ENCODE results near the gene MORF4L1.
"Not testable (repeated sequence)": the region's sequence is repeated elsewhere in the genome, so short reads cannot be mapped to it uniquely, and the experiment has no call there.

The MORF4L1 gene

GRCh38 chr15:78859971-78860719 lies 12.5 kb upstream of the MORF4L1 start:
- DNase-seq (ENCODE audit: low read depth): peak; percentile 83

GRCh38 chr15:78865585-78865984 lies 7.1 kb upstream of the MORF4L1 start:
- not testable (repeated sequence) for DNase-seq (ENCODE audit: low read depth)

GRCh38 chr15:78866031-78866430 lies 6.7 kb upstream of the MORF4L1 start:
- not testable (repeated sequence) for DNase-seq (ENCODE audit: low read depth)

GRCh38 chr15:78866803-78867202 lies 5.9 kb upstream of the MORF4L1 start:
- no peak for DNase-seq (ENCODE audit: low read depth)

- no peak for DNase-seq (ENCODE audit: low read depth)
Observed at GRCh38 chr15:78868366-78868765, 4.3 kb upstream of the MORF4L1 start.

GRCh38 chr15:78871483-78872127 lies 1.1 kb upstream of the MORF4L1 start:
- not testable (repeated sequence) for DNase-seq (ENCODE audit: low read depth)

- DNase-seq (ENCODE audit: low read depth): peak; percentile 90
Observed at GRCh38 chr15:78872972-78873792, 492 bp downstream of the MORF4L1 start.

GRCh38 chr15:78873793-78874765 lies 1.4 kb downstream of the MORF4L1 start:
- DNase-seq (ENCODE audit: low read depth): no peak

GRCh38 chr15:78875107-78875914 lies 2.6 kb downstream of the MORF4L1 start:
- peak; percentile 21 for DNase-seq (ENCODE audit: low read depth)

GRCh38 chr15:78876954-78877353 lies 4.3 kb downstream of the MORF4L1 start:
- not testable (repeated sequence) for DNase-seq (ENCODE audit: low read depth)

- DNase-seq (ENCODE audit: low read depth): peak; percentile 80
Observed at GRCh38 chr15:78878356-78878755, 5.7 kb downstream of the MORF4L1 start.

- peak; percentile 72 for DNase-seq (ENCODE audit: low read depth)
Observed at GRCh38 chr15:78879517-78880241, 7.0 kb downstream of the MORF4L1 start.

- DNase-seq (ENCODE audit: low read depth): peak; percentile 67
Observed at GRCh38 chr15:78880242-78880533, 7.5 kb downstream of the MORF4L1 start.

GRCh38 chr15:78880813-78881212 lies 8.1 kb downstream of the MORF4L1 start:
- DNase-seq (ENCODE audit: low read depth): no peak

GRCh38 chr15:78881681-78882080 lies 9.0 kb downstream of the MORF4L1 start:
- no peak for DNase-seq (ENCODE audit: low read depth)

- DNase-seq (ENCODE audit: low read depth): no peak
Observed at GRCh38 chr15:78889000-78889399, 16.3 kb downstream of the MORF4L1 start.

GRCh38 chr15:78893538-78893937 lies 20.8 kb downstream of the MORF4L1 start:
- peak; percentile 38 for DNase-seq (ENCODE audit: low read depth)

- DNase-seq (ENCODE audit: low read depth): peak; percentile 55
Observed at GRCh38 chr15:78895471-78895870, 22.8 kb downstream of the MORF4L1 start.

GRCh38 chr15:78898540-78898939 lies 25.9 kb downstream of the MORF4L1 start:
- no peak for DNase-seq (ENCODE audit: low read depth)
